NCI-H2171 (cell line): Measurements from ENCODE around the gene TAS1R1.

ENCODE experiments used
- DNase-seq: peaks from one replicate; lab custom pipeline; 2025; lab: John Stamatoyannopoulos, UW

Gene TAS1R1

GRCh38 chr1:6603915-6604558 lies 48.9 kb downstream of the TAS1R1 start:
- DNase-seq = no peak

- DNase-seq = peak; percentile 33
Measured at GRCh38 chr1:6612641-6613360, 57.7 kb downstream of the TAS1R1 start.

GRCh38 chr1:6613361-6614018 lies 58.4 kb downstream of the TAS1R1 start, which contains the start of gene PHF13:
PHF13 (plus strand) TSS chr1:6613731; CDS start chr1:6614067, 336 bp downstream.
- peak; percentile 98 for DNase-seq

- DNase-seq = no peak
Measured at GRCh38 chr1:6614019-6614928, 59.2 kb downstream of the TAS1R1 start.

GRCh38 chr1:6614929-6615785 lies 60.0 kb downstream of the TAS1R1 start:
- no peak for DNase-seq

- no peak for DNase-seq
Measured at GRCh38 chr1:6619045-6619444, 63.9 kb downstream of the TAS1R1 start.

GRCh38 chr1:6621429-6622391 lies 66.6 kb downstream of the TAS1R1 start:
- DNase-seq = no peak

- no peak for DNase-seq
Measured at GRCh38 chr1:6622396-6623152, 67.5 kb downstream of the TAS1R1 start.

- no peak for DNase-seq
Measured at GRCh38 chr1:6623269-6623965, 68.3 kb downstream of the TAS1R1 start.

- peak; percentile 86 for DNase-seq
Measured at GRCh38 chr1:6624710-6625583, 69.8 kb downstream of the TAS1R1 start, which contains the start of gene THAP3. THAP3 (plus strand) TSS chr1:6624868; CDS start chr1:6625219, 351 bp downstream.

GRCh38 chr1:6625584-6626149 lies 70.6 kb downstream of the TAS1R1 start:
- DNase-seq = no peak

- DNase-seq = no peak
Measured at GRCh38 chr1:6627031-6627430, 71.9 kb downstream of the TAS1R1 start.

- no peak for DNase-seq
Measured at GRCh38 chr1:6627841-6628545, 72.9 kb downstream of the TAS1R1 start.

GRCh38 chr1:6628971-6629479 lies 73.9 kb downstream of the TAS1R1 start:
- no peak for DNase-seq
